HEK293 (cell line): ENCODE measurements around the gene BBIP1.
A peak's percentile ranks its signal among the peaks of the same experiment; 100 is the strongest.

Source experiments
- IKZF3 ChIP-seq: fragments of 450-650 bp; IDR thresholded peaks from 2 replicates; pipeline ENCODE4 v1.5.0; 2018; ENCODE audit warnings: missing biosample characterization, mild to moderate bottlenecking, missing genetic modification characterization, moderate library complexity
- MEIS1 ChIP-seq: sonication (generic); formaldehyde crosslinking; IDR thresholded peaks from 2 replicates; pipeline ENCODE4 v1.8.1; 2022; ENCODE audit warnings: missing genetic modification reagents, mild to moderate bottlenecking, borderline replicate concordance
- SCRT2 ChIP-seq: fragments of 450-650 bp; formaldehyde crosslinking; IDR thresholded peaks from 2 replicates; pipeline ENCODE4 v1.5.1; 2016; ENCODE audit warnings: missing biosample characterization, missing genetic modification characterization
- ZBTB1 ChIP-seq: fragments of 450-650 bp; formaldehyde crosslinking; IDR thresholded peaks from 2 replicates; pipeline ENCODE4 v1.5.1; 2016; ENCODE audit warnings: missing biosample characterization, missing genetic modification characterization
- ZBTB17 ChIP-seq: fragments of 450-650 bp; formaldehyde crosslinking; IDR thresholded peaks from 2 replicates; pipeline ENCODE4 v1.5.1; 2016; ENCODE audit warnings: missing biosample characterization, missing genetic modification characterization
- ZBTB21 ChIP-seq: fragments of 450-650 bp; formaldehyde crosslinking; IDR thresholded peaks from 2 replicates; pipeline ENCODE4 v1.5.1; 2017; ENCODE audit warnings: missing biosample characterization, missing genetic modification characterization
- ZBTB48 ChIP-seq: fragments of 450-650 bp; formaldehyde crosslinking; IDR thresholded peaks from 2 replicates; pipeline ENCODE4 v1.5.1; 2016; ENCODE audit warnings: missing biosample characterization, missing genetic modification characterization
- ZFHX2 ChIP-seq: fragments of 450-650 bp; formaldehyde crosslinking; conservative IDR thresholded peaks from 2 replicates; pipeline ENCODE4 v1.5.1; 2016; ENCODE audit warnings: missing biosample characterization, missing genetic modification characterization
- ZFP37 ChIP-seq: fragments of 450-650 bp; formaldehyde crosslinking; IDR thresholded peaks from 2 replicates; pipeline ENCODE4 v1.5.1; 2016; ENCODE audit warnings: missing biosample characterization, missing genetic modification characterization
- ZFP69B ChIP-seq: fragments of 450-650 bp; formaldehyde crosslinking; IDR thresholded peaks from 2 replicates; pipeline ENCODE4 v1.5.1; 2016; ENCODE audit warnings: missing biosample characterization, missing genetic modification characterization
- ZNF169 ChIP-seq: fragments of 450-650 bp; formaldehyde crosslinking; IDR thresholded peaks from 2 replicates; pipeline ENCODE4 v1.5.1; 2016; ENCODE audit warnings: missing biosample characterization, missing genetic modification characterization
- ZNF223 ChIP-seq: fragments of 450-650 bp; formaldehyde crosslinking; IDR thresholded peaks from 2 replicates; pipeline ENCODE4 v1.5.1; 2016; ENCODE audit warnings: missing biosample characterization, missing genetic modification characterization
- ZNF24 ChIP-seq: fragments of 450-650 bp; formaldehyde crosslinking; IDR thresholded peaks from 2 replicates; pipeline ENCODE4 v1.5.1; 2016; ENCODE audit warnings: missing biosample characterization, missing genetic modification characterization
- ZNF335 ChIP-seq: fragments of 450-650 bp; formaldehyde crosslinking; conservative IDR thresholded peaks from 2 replicates; pipeline ENCODE4 v1.5.1; 2016; ENCODE audit warnings: missing biosample characterization, missing genetic modification characterization
- ZNF423 ChIP-seq: fragments of 450-650 bp; formaldehyde crosslinking; IDR thresholded peaks from 2 replicates; pipeline ENCODE4 v1.5.1; 2016; ENCODE audit warnings: missing biosample characterization, missing genetic modification characterization
- ZNF549 ChIP-seq: fragments of 450-650 bp; IDR thresholded peaks from 2 replicates; pipeline ENCODE4 v1.5.1; 2018; ENCODE audit warnings: missing biosample characterization, missing genetic modification characterization, mild to moderate bottlenecking, inconsistent platforms, moderate library complexity
- ZNF561 ChIP-seq: fragments of 450-650 bp; IDR thresholded peaks from 2 replicates; pipeline ENCODE4 v1.5.1; 2018; ENCODE audit warnings: missing biosample characterization, missing genetic modification characterization, borderline replicate concordance
- ZNF596 ChIP-seq: fragments of 450-650 bp; IDR thresholded peaks from 2 replicates; pipeline ENCODE4 v1.5.0; 2018; ENCODE audit warnings: missing biosample characterization, mild to moderate bottlenecking, missing genetic modification characterization, moderate library complexity
- ZNF610 ChIP-seq: fragments of 450-650 bp; formaldehyde crosslinking; IDR thresholded peaks from 2 replicates; pipeline ENCODE4 v1.5.1; 2016; ENCODE audit warnings: missing biosample characterization, missing genetic modification characterization, borderline replicate concordance
- ZNF768 ChIP-seq: fragments of 450-650 bp; formaldehyde crosslinking; IDR thresholded peaks from 2 replicates; pipeline ENCODE4 v1.5.1; 2018; ENCODE audit warnings: missing biosample characterization, mild to moderate bottlenecking, missing genetic modification characterization
- ZSCAN16 ChIP-seq: fragments of 450-650 bp; formaldehyde crosslinking; IDR thresholded peaks from 2 replicates; pipeline ENCODE4 v1.5.1; 2016; ENCODE audit warnings: missing biosample characterization, missing genetic modification characterization
- ZXDB ChIP-seq: fragments of 450-650 bp; formaldehyde crosslinking; IDR thresholded peaks from 2 replicates; pipeline ENCODE4 v1.5.1; 2016; ENCODE audit warnings: missing biosample characterization, missing genetic modification characterization
- TF ChIP-seq, protein P1 (sequence below): fragments of 450-650 bp; formaldehyde crosslinking; IDR thresholded peaks from 2 replicates; pipeline ENCODE4 v1.5.1; 2017; ENCODE audit warnings: missing biosample characterization, missing genetic modification characterization
- TF ChIP-seq, protein P2 (sequence below): fragments of 450-650 bp; formaldehyde crosslinking; IDR thresholded peaks from 2 replicates; pipeline ENCODE4 v1.5.1; 2016; ENCODE audit warnings: missing biosample characterization, missing genetic modification characterization
- TF ChIP-seq, protein P3 (sequence below): fragments of 450-650 bp; formaldehyde crosslinking; IDR thresholded peaks from 2 replicates; pipeline ENCODE4 v1.5.1; 2016; ENCODE audit warnings: missing biosample characterization, missing genetic modification characterization
- TF ChIP-seq, protein P4 (sequence below): fragments of 450-650 bp; formaldehyde crosslinking; IDR thresholded peaks from 2 replicates; pipeline ENCODE4 v1.5.1; 2016; ENCODE audit warnings: missing biosample characterization, missing genetic modification characterization
- TF ChIP-seq, protein P5 (sequence below): fragments of 450-650 bp; formaldehyde crosslinking; IDR thresholded peaks from 2 replicates; pipeline ENCODE4 v1.5.0; 2017; ENCODE audit warnings: missing biosample characterization, missing genetic modification characterization, borderline replicate concordance

The BBIP1 gene

DNA sequence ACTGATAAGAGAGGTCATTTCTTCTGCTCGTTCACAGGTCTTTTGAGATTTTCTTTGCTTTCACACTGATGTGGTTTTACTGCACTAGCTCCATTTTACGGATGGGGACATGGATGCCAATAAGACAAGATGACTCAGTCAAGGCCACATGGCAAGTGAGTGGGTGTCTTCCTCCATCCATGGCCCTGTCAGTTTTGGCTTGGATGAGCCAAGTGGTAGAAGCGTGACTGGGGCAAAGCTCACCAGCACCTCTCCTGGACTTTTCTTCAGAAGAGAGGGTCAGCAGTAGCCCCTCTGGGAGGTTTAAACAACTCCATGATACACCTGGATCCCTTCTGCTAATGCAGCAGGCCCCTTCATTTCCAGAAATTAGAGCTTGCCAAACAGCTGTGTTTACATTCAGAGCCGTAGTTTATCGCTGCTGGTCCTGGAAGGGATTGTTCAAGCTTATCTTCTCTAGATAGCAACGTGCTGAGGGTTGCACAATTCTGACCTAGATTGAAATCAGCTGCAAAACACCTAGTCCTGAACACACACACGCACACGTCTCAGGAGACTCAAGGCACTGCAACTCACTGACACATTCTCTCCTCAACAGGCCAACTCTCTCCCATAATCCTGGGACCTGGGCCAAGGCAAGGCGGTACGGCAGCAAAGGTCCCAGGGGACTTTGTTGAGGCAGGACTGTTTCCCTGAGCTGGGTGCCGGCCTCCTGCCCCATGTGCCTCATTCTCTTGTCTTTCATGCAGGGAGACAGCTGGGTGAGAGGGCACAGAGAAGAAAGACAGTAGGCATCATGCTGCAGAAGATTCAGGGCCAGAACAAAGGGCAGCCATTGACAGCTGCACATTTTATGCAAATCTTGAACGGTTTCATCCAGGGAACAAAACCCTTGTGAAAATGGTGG is 61.5 kb downstream of the BBIP1 start (continued):
- peak; percentile 16; the same call in 1 of the 2 replicates for TF ChIP-seq ZNF596 (tag by site-specific recombination)
- TF ChIP-seq ZNF768 (tag by site-specific recombination): no peak
- TF ChIP-seq, protein P1, sequence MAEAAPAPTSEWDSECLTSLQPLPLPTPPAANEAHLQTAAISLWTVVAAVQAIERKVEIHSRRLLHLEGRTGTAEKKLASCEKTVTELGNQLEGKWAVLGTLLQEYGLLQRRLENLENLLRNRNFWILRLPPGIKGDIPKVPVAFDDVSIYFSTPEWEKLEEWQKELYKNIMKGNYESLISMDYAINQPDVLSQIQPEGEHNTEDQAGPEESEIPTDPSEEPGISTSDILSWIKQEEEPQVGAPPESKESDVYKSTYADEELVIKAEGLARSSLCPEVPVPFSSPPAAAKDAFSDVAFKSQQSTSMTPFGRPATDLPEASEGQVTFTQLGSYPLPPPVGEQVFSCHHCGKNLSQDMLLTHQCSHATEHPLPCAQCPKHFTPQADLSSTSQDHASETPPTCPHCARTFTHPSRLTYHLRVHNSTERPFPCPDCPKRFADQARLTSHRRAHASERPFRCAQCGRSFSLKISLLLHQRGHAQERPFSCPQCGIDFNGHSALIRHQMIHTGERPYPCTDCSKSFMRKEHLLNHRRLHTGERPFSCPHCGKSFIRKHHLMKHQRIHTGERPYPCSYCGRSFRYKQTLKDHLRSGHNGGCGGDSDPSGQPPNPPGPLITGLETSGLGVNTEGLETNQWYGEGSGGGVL: peak; percentile 45
- TF ChIP-seq, protein P2, sequence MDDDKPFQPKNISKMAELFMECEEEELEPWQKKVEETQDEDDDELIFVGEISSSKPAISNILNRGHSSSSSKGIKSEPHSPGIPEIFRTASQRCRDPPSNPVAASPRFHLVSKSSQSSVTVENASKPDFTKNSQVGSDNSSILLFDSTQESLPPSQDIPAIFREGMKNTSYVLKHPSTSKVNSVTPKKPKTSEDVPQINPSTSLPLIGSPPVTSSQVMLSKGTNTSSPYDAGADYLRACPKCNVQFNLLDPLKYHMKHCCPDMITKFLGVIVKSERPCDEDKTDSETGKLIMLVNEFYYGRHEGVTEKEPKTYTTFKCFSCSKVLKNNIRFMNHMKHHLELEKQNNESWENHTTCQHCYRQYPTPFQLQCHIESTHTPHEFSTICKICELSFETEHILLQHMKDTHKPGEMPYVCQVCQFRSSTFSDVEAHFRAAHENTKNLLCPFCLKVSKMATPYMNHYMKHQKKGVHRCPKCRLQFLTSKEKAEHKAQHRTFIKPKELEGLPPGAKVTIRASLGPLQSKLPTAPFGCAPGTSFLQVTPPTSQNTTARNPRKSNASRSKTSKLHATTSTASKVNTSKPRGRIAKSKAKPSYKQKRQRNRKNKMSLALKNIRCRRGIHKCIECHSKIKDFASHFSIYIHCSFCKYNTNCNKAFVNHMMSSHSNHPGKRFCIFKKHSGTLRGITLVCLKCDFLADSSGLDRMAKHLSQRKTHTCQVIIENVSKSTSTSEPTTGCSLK: no peak
- no peak for TF ChIP-seq ZNF169
- peak; percentile 60; the same call in 1 of the 2 replicates for TF ChIP-seq IKZF3 (tag by site-specific recombination)
- TF ChIP-seq ZNF24 (tag by site-specific recombination): peak; percentile 56; the same call in 1 of the 2 replicates
- peak; percentile 54; the same call in 1 of the 2 replicates for TF ChIP-seq ZBTB48 (tag by site-specific recombination)
- TF ChIP-seq, protein P3, sequence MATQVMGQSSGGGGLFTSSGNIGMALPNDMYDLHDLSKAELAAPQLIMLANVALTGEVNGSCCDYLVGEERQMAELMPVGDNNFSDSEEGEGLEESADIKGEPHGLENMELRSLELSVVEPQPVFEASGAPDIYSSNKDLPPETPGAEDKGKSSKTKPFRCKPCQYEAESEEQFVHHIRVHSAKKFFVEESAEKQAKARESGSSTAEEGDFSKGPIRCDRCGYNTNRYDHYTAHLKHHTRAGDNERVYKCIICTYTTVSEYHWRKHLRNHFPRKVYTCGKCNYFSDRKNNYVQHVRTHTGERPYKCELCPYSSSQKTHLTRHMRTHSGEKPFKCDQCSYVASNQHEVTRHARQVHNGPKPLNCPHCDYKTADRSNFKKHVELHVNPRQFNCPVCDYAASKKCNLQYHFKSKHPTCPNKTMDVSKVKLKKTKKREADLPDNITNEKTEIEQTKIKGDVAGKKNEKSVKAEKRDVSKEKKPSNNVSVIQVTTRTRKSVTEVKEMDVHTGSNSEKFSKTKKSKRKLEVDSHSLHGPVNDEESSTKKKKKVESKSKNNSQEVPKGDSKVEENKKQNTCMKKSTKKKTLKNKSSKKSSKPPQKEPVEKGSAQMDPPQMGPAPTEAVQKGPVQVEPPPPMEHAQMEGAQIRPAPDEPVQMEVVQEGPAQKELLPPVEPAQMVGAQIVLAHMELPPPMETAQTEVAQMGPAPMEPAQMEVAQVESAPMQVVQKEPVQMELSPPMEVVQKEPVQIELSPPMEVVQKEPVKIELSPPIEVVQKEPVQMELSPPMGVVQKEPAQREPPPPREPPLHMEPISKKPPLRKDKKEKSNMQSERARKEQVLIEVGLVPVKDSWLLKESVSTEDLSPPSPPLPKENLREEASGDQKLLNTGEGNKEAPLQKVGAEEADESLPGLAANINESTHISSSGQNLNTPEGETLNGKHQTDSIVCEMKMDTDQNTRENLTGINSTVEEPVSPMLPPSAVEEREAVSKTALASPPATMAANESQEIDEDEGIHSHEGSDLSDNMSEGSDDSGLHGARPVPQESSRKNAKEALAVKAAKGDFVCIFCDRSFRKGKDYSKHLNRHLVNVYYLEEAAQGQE (tag by site-specific recombination): no peak
- TF ChIP-seq, protein P4, sequence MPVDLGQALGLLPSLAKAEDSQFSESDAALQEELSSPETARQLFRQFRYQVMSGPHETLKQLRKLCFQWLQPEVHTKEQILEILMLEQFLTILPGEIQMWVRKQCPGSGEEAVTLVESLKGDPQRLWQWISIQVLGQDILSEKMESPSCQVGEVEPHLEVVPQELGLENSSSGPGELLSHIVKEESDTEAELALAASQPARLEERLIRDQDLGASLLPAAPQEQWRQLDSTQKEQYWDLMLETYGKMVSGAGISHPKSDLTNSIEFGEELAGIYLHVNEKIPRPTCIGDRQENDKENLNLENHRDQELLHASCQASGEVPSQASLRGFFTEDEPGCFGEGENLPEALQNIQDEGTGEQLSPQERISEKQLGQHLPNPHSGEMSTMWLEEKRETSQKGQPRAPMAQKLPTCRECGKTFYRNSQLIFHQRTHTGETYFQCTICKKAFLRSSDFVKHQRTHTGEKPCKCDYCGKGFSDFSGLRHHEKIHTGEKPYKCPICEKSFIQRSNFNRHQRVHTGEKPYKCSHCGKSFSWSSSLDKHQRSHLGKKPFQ (tag by site-specific recombination): peak; percentile 22; the same call in 1 of the 2 replicates
- TF ChIP-seq ZSCAN16: 0 out of 2 replicates have a peak, but pooled peaks have one; percentile 8
- TF ChIP-seq ZNF223 (tag by site-specific recombination): peak; percentile 79; the same call in 1 of the 2 replicates
- TF ChIP-seq MEIS1: no peak
- TF ChIP-seq ZFP37: no peak
- TF ChIP-seq ZNF610: peak; percentile 83
- peak; percentile 51; the same call in 1 of the 2 replicates for TF ChIP-seq SCRT2 (tag by site-specific recombination)
- TF ChIP-seq ZXDB (tag by site-specific recombination): peak; percentile 94
- TF ChIP-seq ZFHX2 (tag by site-specific recombination): peak; percentile 62
- no peak for TF ChIP-seq ZBTB21
- no peak for TF ChIP-seq ZNF549 (tag by site-specific recombination)
- TF ChIP-seq ZFP69B: peak; percentile 35; the same call in 1 of the 2 replicates
- peak; percentile 56 for TF ChIP-seq ZNF335
- TF ChIP-seq, protein P5, sequence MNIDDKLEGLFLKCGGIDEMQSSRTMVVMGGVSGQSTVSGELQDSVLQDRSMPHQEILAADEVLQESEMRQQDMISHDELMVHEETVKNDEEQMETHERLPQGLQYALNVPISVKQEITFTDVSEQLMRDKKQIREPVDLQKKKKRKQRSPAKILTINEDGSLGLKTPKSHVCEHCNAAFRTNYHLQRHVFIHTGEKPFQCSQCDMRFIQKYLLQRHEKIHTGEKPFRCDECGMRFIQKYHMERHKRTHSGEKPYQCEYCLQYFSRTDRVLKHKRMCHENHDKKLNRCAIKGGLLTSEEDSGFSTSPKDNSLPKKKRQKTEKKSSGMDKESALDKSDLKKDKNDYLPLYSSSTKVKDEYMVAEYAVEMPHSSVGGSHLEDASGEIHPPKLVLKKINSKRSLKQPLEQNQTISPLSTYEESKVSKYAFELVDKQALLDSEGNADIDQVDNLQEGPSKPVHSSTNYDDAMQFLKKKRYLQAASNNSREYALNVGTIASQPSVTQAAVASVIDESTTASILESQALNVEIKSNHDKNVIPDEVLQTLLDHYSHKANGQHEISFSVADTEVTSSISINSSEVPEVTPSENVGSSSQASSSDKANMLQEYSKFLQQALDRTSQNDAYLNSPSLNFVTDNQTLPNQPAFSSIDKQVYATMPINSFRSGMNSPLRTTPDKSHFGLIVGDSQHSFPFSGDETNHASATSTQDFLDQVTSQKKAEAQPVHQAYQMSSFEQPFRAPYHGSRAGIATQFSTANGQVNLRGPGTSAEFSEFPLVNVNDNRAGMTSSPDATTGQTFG (tag by site-specific recombination): no peak
- TF ChIP-seq ZNF561 (tag by site-specific recombination): no peak
- TF ChIP-seq ZNF423 (tag by site-specific recombination): peak; percentile 50; the same call in 1 of the 2 replicates
- TF ChIP-seq ZBTB1 (tag by site-specific recombination): no peak
- TF ChIP-seq ZBTB17 (tag by site-specific recombination): peak; percentile 52; the same call in 1 of the 2 replicates
